Measurements from ENCODE around the gene PCYT1B. TPM values are rescaled to one million over a fixed set of nuclear protein-coding genes. Genes with fewer than 3 reads are reported as not detected.

PCYT1B gene
- total RNA-seq, 4 donors from 2014 or later: 0.04 to 0.78 (median 0.20) TPM; not detected in 1

DNA sequence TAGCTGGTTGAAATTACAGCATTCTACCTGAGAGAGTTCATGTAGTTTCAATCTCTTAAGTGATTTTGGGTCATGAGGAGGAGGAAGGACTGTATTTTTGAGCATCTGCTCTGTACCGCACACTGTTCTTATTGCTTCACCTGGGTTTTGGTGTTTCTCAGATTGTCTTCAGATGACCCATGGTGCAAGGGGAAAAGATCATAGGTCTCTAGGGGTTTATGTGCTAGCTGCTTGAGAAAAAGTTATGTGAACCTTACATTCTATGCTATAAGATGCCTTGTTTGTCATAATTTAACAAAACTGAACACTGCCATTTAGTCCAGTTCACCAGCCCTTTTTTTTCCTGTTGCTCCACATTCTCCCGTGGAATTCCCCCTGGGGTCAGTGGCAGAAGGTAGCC lies 121.7 kb downstream of the PCYT1B start:
- no peak for TF ChIP-seq CTCF (IDR thresholded peaks at IDR 0.05)
- TF ChIP-seq POLR2A (IDR thresholded peaks at IDR 0.05): no peak
- no peak overlapping the region for H3K4me3 ChIP-seq (ENCODE audit: low read depth, poor library complexity, severe bottlenecking)
- intact Hi-C loops (cut with DNase I; ENCODE audit: low total_unique reads): no loop called here
- no peak for DNase-seq (ENCODE audit: low spot score in 2 of 2)
- WGBS, 2 donors: 86 to 89% methylated on average over 2 of the region's 2 CpGs

- intact Hi-C loops (cut with DNase I; ENCODE audit: low total_unique reads): no loop called here
- 82 to 96% methylated on average over 2 of the region's 2 CpGs for WGBS, 2 donors
- DNase-seq (ENCODE audit: low spot score in 2 of 2): no peak
- H3K4me3 ChIP-seq (ENCODE audit: low read depth, poor library complexity, severe bottlenecking): no peak overlapping the region
- TF ChIP-seq CTCF (IDR thresholded peaks at IDR 0.05) (no peak), POLR2A (IDR thresholded peaks at IDR 0.05) (no peak)
Measured at GRCh38 chrX:24520472-24520871, 126.7 kb downstream of the PCYT1B start.

- H3K4me3 ChIP-seq (ENCODE audit: low read depth, poor library complexity, severe bottlenecking): no peak overlapping the region
- 51 to 55% methylated on average over 4 of the region's 4 CpGs for WGBS, 2 donors
- no peak for DNase-seq (ENCODE audit: low spot score in 2 of 2)
- TF ChIP-seq POLR2A (IDR thresholded peaks at IDR 0.05): no peak
- intact Hi-C loops (cut with DNase I; ENCODE audit: low total_unique reads): no loop called here
Measured at GRCh38 chrX:24515447-24515846, 131.7 kb downstream of the PCYT1B start.

- WGBS, 2 donors: 63 to 75% methylated on average over 5 of the region's 5 CpGs
- intact Hi-C loops (cut with DNase I; ENCODE audit: low total_unique reads): no loop called here
- H3K4me3 ChIP-seq (ENCODE audit: low read depth, poor library complexity, severe bottlenecking): no peak overlapping the region
- no peak for DNase-seq (ENCODE audit: low spot score in 2 of 2)
- TF ChIP-seq CTCF (IDR thresholded peaks at IDR 0.05) (no peak), POLR2A (IDR thresholded peaks at IDR 0.05) (no peak)
Measured at GRCh38 chrX:24513416-24513815, 133.7 kb downstream of the PCYT1B start.

GRCh38 chrX:24508375-24508774 lies 138.8 kb downstream of the PCYT1B start:
- intact Hi-C loops (cut with DNase I; ENCODE audit: low total_unique reads): no loop called here
- WGBS, 2 donors: 84 to 93% methylated on average over 8 of the region's 8 CpGs
- DNase-seq (ENCODE audit: low spot score in 2 of 2): no peak
- no peak overlapping the region for H3K4me3 ChIP-seq (ENCODE audit: low read depth, poor library complexity, severe bottlenecking)
- no peak for TF ChIP-seq CTCF (IDR thresholded peaks at IDR 0.05)
- TF ChIP-seq POLR2A (IDR thresholded peaks at IDR 0.05): no peak

Other genes starting within 250 kb of the PCYT1B start
- gene PDK3, start 182.1 kb downstream of the PCYT1B start, total RNA-seq: 10 to 100 TPM; 16.7 to 62.4 (median 40.1) TPM
- 10 to 100 TPM in 1 of 4 donors, 1 to 10 TPM in 3; 7.1 to 12.5 (median 8.1) TPM for gene POLA1, start 46.6 kb upstream of the PCYT1B start, total RNA-seq

All from lower leg skin (tissue), 4 donors.